ENCODE measurements around the gene PNLIPRP2.

Gene PNLIPRP2

DNA sequence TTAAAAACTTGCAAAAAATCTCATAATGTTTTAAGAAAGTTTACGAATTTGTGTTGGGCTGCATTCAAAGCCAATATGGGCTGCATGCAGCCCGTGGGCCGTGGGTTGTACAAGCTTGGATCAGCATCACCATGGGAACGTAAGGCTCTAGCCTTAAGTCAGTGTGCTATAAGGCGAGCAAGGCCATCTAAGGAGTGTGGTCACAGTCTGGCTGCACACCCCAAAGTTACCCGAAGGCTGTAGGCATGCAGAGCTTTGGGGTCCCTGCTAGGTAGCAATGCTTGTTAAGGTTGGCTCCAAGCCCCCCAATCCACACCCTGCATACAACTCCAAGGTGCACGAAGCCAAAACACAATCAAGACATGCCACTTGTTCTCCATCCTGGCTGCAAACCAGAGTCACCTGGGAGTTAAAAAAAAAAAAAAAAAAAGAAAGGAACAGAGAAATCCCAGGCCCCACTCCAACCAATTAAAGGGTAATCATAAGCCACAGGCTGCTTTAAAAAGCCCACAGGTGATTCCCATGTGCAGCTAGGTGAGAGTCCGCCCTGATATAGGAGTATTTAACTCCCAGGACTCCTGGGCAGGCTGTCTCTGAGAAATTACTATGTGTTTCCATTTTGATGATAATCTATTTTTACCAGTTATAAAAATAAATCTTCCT lies 8.5 kb upstream of the PNLIPRP2 start:
- no peaks in the 10 kb centered on the region for H3K27me3 ChIP-seq (ENCODE audit: control insufficient read depth, insufficient read depth, low read length)
- DNase-seq (ENCODE audit: low read depth, low spot score) = no peak
- no peaks in the 10 kb centered on the region; the same call in 1 of the 2 replicates for H3K36me3 ChIP-seq (ENCODE audit: control insufficient read depth, insufficient read depth, low read length)
- no peaks in the 10 kb centered on the region for H3K9me3 ChIP-seq (ENCODE audit: control insufficient read depth, insufficient read depth, low read length)
- no peak overlapping the region for H3K4me3 ChIP-seq (ENCODE audit: low read length)
- no CpG with 5 or more reads among the region's 8 CpGs for WGBS (ENCODE audit: insufficient coverage, insufficient read length)
- peaks cover 2% of the 10 kb centered on the region for H3K4me1 ChIP-seq (ENCODE audit: control insufficient read depth, insufficient read depth, low read length)
- no peak overlapping the region for H3K27ac ChIP-seq (ENCODE audit: low read length)

GRCh38 chr10:116613471-116613870 lies 7.3 kb upstream of the PNLIPRP2 start:
- WGBS (ENCODE audit: insufficient coverage, insufficient read length) = no CpG with 5 or more reads among the region's 2 CpGs
- no peak for DNase-seq (ENCODE audit: low read depth, low spot score)
- no peaks in the 10 kb centered on the region; the same call in 1 of the 2 replicates for H3K36me3 ChIP-seq (ENCODE audit: control insufficient read depth, insufficient read depth, low read length)
- no peaks in the 10 kb centered on the region for H3K27me3 ChIP-seq (ENCODE audit: control insufficient read depth, insufficient read depth, low read length)
- no peaks in the 10 kb centered on the region for H3K9me3 ChIP-seq (ENCODE audit: control insufficient read depth, insufficient read depth, low read length)
- no peak overlapping the region for H3K4me3 ChIP-seq (ENCODE audit: low read length)
- H3K27ac ChIP-seq (ENCODE audit: low read length) = no peak overlapping the region
- H3K4me1 ChIP-seq (ENCODE audit: control insufficient read depth, insufficient read depth, low read length) = peaks cover 2% of the 10 kb centered on the region

DNA sequence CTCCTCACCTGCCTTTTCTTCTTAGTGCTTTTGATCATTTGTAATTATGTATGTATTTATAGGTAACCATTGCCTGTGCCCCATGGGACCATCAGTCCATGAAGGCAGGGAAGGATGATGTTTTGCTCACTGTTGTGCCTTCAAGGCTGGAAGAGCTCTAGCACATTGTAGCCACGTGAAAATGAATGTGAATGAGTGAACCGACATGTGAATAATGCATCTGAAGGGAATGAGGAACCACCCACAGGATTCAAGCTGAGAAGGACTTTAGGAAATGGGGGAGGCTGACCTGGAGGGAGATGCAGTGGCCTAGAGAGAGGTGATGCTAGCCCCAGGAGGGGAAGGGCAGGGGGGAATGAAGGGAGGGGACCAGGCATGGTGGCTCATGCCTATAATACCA lies 6.0 kb upstream of the PNLIPRP2 start:
- Histone ChIP-seq H3K9me3 (ENCODE audit: control insufficient read depth, insufficient read depth, low read length) (no peaks in the 10 kb centered on the region), H3K27me3 (ENCODE audit: control insufficient read depth, insufficient read depth, low read length) (no peaks in the 10 kb centered on the region), H3K4me3 (ENCODE audit: low read length) (no peak overlapping the region), H3K4me1 (ENCODE audit: control insufficient read depth, insufficient read depth, low read length) (peaks cover 2% of the 10 kb centered on the region; the same call in 1 of the 2 replicates), H3K27ac (ENCODE audit: low read length) (no peak overlapping the region), H3K36me3 (ENCODE audit: control insufficient read depth, insufficient read depth, low read length) (no peaks in the 10 kb centered on the region; the same call in 1 of the 2 replicates)
- no peak for DNase-seq (ENCODE audit: low read depth, low spot score)
- no CpG with 5 or more reads among the region's 2 CpGs for WGBS (ENCODE audit: insufficient coverage, insufficient read length)

GRCh38 chr10:116615199-116615776 lies 5.5 kb upstream of the PNLIPRP2 start:
- no peaks in the 10 kb centered on the region for H3K9me3 ChIP-seq (ENCODE audit: control insufficient read depth, insufficient read depth, low read length)
- H3K36me3 ChIP-seq (ENCODE audit: control insufficient read depth, insufficient read depth, low read length) = no peaks in the 10 kb centered on the region; the same call in 1 of the 2 replicates
- H3K27me3 ChIP-seq (ENCODE audit: control insufficient read depth, insufficient read depth, low read length) = no peaks in the 10 kb centered on the region
- no peak for DNase-seq (ENCODE audit: low read depth, low spot score)
- H3K27ac ChIP-seq (ENCODE audit: low read length) = no peak overlapping the region
- WGBS (ENCODE audit: insufficient coverage, insufficient read length) = no CpG with 5 or more reads among the region's 3 CpGs
- H3K4me3 ChIP-seq (ENCODE audit: low read length) = no peak overlapping the region
- H3K4me1 ChIP-seq (ENCODE audit: control insufficient read depth, insufficient read depth, low read length) = peaks cover 2% of the 10 kb centered on the region; the same call in 1 of the 2 replicates

GRCh38 chr10:116621476-116621875 lies 723 bp downstream of the PNLIPRP2 start:
- WGBS (ENCODE audit: insufficient coverage, insufficient read length) = no CpG with 5 or more reads among the region's 8 CpGs

DNA sequence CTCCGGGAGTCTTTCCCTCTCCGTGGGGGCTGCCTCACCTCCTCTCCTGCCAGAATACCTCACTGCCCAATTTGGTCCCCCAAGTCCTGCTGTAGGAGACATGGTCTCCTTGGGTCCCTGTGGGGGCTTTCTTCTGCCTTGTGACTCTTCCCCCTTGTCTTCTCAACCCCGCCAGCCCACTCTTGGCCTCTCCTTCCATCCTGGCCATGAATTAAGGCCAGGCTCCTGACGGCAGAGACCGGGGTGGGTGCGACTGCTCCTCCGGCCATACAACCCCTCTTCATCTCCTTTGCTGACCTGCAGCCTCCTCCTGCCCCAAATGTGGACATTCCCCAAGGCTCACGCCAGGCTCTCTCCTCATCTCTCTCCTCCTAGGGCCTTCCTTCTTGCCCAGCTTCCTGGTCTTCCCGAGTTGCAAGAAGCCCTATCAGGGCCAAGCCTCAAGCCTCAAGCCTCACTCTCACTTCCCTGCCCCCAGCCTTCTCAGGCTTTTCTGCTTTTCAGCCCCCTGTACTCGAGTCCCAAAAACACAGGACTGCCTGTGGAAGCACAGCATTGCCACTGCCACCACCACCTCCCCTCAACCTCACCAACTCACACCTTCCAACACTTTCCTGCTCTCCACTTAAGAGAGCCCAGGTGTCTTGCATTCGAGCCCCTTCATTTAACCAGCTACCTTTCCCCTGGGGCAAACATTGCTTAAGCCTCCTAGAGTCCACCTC lies 1.3 kb downstream of the PNLIPRP2 start:
- no CpG with 5 or more reads among the region's 11 CpGs for WGBS (ENCODE audit: insufficient coverage, insufficient read length)
- H3K4me1 ChIP-seq (ENCODE audit: control insufficient read depth, insufficient read depth, low read length) = no peaks in the 10 kb centered on the region
- DNase-seq (ENCODE audit: low read depth, low spot score) = no peak
- no peak overlapping the region for H3K27ac ChIP-seq (ENCODE audit: low read length)
- no peaks in the 10 kb centered on the region for H3K36me3 ChIP-seq (ENCODE audit: control insufficient read depth, insufficient read depth, low read length)
- H3K4me3 ChIP-seq (ENCODE audit: low read length) = no peak overlapping the region
- no peaks in the 10 kb centered on the region for H3K9me3 ChIP-seq (ENCODE audit: control insufficient read depth, insufficient read depth, low read length)
- H3K27me3 ChIP-seq (ENCODE audit: control insufficient read depth, insufficient read depth, low read length) = no peaks in the 10 kb centered on the region

More at GRCh38 chr10:116621476-116621875, 723 bp downstream of the PNLIPRP2 start:
- Histone ChIP-seq H3K4me3 (ENCODE audit: low read length) (no peak overlapping the region), H3K27me3 (ENCODE audit: control insufficient read depth, insufficient read depth, low read length) (no peaks in the 10 kb centered on the region), H3K36me3 (ENCODE audit: control insufficient read depth, insufficient read depth, low read length) (no peaks in the 10 kb centered on the region), H3K27ac (ENCODE audit: low read length) (no peak overlapping the region), H3K9me3 (ENCODE audit: control insufficient read depth, insufficient read depth, low read length) (no peaks in the 10 kb centered on the region), H3K4me1 (ENCODE audit: control insufficient read depth, insufficient read depth, low read length) (no peaks in the 10 kb centered on the region)
- no peak for DNase-seq (ENCODE audit: low read depth, low spot score)

DNA sequence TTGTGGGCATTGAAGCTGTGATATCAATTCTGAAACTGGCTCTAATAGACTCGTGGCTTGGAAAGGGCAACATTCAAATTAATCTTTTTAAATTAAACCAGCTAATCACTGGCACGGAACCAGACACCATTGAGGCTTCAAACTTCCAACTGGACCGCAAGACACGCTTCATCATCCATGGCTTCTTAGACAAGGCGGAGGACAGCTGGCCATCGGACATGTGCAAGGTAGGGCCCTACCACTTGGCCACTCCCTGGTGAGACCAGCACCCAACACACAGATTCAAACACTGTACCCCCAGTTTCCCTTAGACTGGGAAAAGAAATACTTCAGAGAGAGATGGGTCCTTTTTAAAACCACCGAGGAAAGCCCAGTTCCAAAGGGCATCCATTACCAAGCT lies 5.1 kb downstream of the PNLIPRP2 start:
- WGBS (ENCODE audit: insufficient coverage, insufficient read length) = no CpG with 5 or more reads among the region's 7 CpGs
- Histone ChIP-seq H3K9me3 (ENCODE audit: control insufficient read depth, insufficient read depth, low read length) (no peaks in the 10 kb centered on the region), H3K27me3 (ENCODE audit: control insufficient read depth, insufficient read depth, low read length) (no peaks in the 10 kb centered on the region), H3K36me3 (ENCODE audit: control insufficient read depth, insufficient read depth, low read length) (no peaks in the 10 kb centered on the region), H3K4me1 (ENCODE audit: control insufficient read depth, insufficient read depth, low read length) (no peaks in the 10 kb centered on the region), H3K27ac (ENCODE audit: low read length) (no peak overlapping the region), H3K4me3 (ENCODE audit: low read length) (no peak overlapping the region)
- no peak for DNase-seq (ENCODE audit: low read depth, low spot score)

DNA sequence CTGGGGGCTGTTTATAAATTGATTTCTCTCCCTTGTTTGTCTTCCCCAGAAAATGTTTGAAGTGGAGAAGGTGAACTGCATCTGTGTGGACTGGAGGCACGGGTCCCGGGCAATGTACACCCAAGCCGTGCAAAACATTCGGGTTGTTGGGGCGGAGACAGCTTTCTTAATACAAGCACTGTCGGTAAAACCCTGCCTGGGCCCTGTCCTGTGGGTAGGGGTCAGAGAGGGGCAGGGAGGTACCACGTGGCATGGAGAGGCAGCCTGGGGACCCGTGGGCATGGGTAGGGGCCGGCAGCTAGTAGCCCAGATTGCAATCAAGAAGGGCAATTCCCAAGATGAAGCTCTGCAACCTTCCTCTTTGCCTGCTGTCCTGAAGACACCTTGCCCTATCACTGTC lies 6.1 kb downstream of the PNLIPRP2 start:
- Histone ChIP-seq H3K27me3 (ENCODE audit: control insufficient read depth, insufficient read depth, low read length) (no peaks in the 10 kb centered on the region), H3K4me1 (ENCODE audit: control insufficient read depth, insufficient read depth, low read length) (no peaks in the 10 kb centered on the region), H3K9me3 (ENCODE audit: control insufficient read depth, insufficient read depth, low read length) (no peaks in the 10 kb centered on the region), H3K27ac (ENCODE audit: low read length) (no peak overlapping the region), H3K36me3 (ENCODE audit: control insufficient read depth, insufficient read depth, low read length) (no peaks in the 10 kb centered on the region), H3K4me3 (ENCODE audit: low read length) (no peak overlapping the region)
- no peak for DNase-seq (ENCODE audit: low read depth, low spot score)
- no CpG with 5 or more reads among the region's 9 CpGs for WGBS (ENCODE audit: insufficient coverage, insufficient read length)

DNA sequence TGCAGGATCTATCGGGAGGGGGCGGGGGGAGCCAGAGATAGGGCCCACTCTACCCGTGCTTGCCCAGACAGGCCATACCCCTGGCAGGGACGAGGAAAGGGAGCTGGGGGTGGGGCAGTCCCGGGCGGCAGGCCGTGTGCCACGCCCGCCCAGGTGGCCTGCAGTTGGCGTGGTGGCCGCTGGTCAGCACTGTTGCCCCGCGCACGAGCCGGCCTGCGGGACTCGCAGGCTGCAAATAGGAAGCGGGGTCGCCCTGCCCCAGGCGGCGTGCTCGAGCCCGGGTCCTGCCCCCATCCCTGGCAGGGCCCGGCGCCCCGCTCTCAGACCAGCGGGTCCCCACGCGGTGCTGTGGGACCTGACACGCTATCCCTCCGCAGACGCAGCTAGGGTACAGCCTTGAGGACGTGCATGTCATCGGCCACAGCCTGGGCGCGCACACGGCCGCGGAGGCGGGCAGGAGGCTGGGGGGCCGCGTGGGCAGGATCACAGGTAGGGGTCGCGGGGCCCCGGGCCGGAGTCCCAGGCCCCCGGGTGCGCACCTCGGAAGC lies 6.7 kb downstream of the PNLIPRP2 start:
- H3K27ac ChIP-seq (ENCODE audit: low read length) = no peak overlapping the region
- peak; percentile 41 for DNase-seq (ENCODE audit: low read depth, low spot score)
- no peaks in the 10 kb centered on the region for H3K4me1 ChIP-seq (ENCODE audit: control insufficient read depth, insufficient read depth, low read length)
- H3K4me3 ChIP-seq (ENCODE audit: low read length) = peak overlapping the region; percentile 66; the same call in 1 of the 2 replicates
- no CpG with 5 or more reads among the region's 49 CpGs for WGBS (ENCODE audit: insufficient coverage, insufficient read length)
- H3K36me3 ChIP-seq (ENCODE audit: control insufficient read depth, insufficient read depth, low read length) = no peaks in the 10 kb centered on the region
- no peaks in the 10 kb centered on the region for H3K9me3 ChIP-seq (ENCODE audit: control insufficient read depth, insufficient read depth, low read length)
- H3K27me3 ChIP-seq (ENCODE audit: control insufficient read depth, insufficient read depth, low read length) = no peaks in the 10 kb centered on the region

DNA sequence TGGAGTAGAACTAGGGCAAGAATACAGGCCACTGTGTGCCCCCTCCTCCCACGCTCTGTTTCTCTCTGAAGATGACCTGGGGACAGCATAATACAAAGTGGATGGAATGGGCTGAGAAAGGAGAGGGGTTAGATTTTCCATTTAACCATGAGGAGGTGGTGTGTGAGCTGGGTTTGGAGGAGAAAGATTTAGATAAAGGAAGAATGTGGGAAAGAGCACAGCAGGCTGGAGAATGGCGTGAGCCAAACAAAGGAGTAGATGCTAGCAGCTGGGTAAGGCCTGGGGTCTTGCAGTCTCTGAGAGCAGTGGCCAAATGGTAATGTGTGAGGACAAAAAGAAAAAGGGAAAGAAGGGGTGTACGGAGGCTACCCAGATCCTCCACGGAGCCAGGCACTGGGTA lies 8.6 kb downstream of the PNLIPRP2 start:
- no CpG with 5 or more reads among the region's 4 CpGs for WGBS (ENCODE audit: insufficient coverage, insufficient read length)
- Histone ChIP-seq H3K27ac (ENCODE audit: low read length) (no peak overlapping the region), H3K27me3 (ENCODE audit: control insufficient read depth, insufficient read depth, low read length) (no peaks in the 10 kb centered on the region), H3K4me3 (ENCODE audit: low read length) (no peak overlapping the region), H3K9me3 (ENCODE audit: control insufficient read depth, insufficient read depth, low read length) (no peaks in the 10 kb centered on the region), H3K4me1 (ENCODE audit: control insufficient read depth, insufficient read depth, low read length) (no peaks in the 10 kb centered on the region), H3K36me3 (ENCODE audit: control insufficient read depth, insufficient read depth, low read length) (no peaks in the 10 kb centered on the region)
- DNase-seq (ENCODE audit: low read depth, low spot score) = no peak

All from iPS DF 6.9 (cell line).